HG02943 (cell line): ENCODE data around the gene SPATA33.
"Not testable (repeated sequence)": the region's sequence is repeated elsewhere in the genome, so short reads cannot be mapped to it uniquely, and the experiment has no call there.

Experiments used
- ATAC-seq: cut with Tn5 transposase; IDR thresholded peaks from one replicate; pipeline ENCODE4 v1.9.1; 2021; ENCODE audit warnings: mild to moderate bottlenecking, low read depth, moderate library complexity; ENCODE audit not compliant: unreplicated experiment

The SPATA33 gene

DNA sequence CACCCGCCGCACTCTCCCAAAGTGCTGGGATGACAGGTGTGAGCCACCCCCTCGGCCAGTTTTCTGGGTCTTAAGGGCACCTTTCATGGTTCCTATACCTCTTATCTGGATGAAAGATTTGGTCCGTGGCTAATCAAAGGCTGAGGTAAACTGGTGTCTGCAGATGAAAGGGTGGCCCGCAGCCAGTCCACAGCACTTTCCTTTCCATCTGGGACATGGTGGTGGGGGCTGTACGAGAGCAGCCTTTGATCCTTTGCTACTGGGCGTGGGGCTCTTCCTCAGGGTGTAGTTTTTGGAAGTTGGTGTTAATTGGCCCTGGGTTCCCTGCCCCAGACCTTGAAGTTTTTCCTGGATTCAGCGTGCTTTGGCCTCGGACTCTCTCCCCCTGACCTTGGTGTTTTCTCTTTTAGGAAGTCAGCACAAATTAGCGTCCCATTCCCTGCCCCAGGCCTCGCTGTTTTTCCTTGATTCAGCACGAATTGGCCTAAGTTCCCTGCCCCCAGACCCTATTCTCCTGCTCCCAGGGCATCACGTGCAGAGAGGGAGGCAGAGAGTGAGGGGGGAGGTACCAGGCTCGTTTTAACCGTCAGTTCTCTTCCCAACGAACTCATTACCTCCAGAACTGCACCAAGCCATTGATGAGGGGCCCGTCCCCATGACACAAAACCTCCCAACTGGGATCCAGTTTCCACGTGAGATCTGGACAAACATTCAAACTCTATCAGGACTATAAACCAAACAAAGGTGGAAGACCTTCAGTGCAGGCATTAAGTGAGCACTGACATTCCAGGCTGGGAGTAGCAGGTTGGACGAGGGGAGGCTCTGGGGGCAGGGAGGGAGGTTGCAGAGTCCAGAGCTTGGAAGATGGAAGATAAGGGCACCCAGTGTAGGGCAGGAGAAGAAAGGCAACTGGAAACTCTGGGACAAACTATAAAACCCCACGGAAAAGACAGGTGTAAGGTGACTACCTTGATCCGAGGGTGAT, 32.6 kb upstream of the SPATA33 start:
- ATAC-seq: no peak

- ATAC-seq: no peak
Measured at GRCh38 chr16:89629827-89630610, 27.6 kb upstream of the SPATA33 start.

DNA sequence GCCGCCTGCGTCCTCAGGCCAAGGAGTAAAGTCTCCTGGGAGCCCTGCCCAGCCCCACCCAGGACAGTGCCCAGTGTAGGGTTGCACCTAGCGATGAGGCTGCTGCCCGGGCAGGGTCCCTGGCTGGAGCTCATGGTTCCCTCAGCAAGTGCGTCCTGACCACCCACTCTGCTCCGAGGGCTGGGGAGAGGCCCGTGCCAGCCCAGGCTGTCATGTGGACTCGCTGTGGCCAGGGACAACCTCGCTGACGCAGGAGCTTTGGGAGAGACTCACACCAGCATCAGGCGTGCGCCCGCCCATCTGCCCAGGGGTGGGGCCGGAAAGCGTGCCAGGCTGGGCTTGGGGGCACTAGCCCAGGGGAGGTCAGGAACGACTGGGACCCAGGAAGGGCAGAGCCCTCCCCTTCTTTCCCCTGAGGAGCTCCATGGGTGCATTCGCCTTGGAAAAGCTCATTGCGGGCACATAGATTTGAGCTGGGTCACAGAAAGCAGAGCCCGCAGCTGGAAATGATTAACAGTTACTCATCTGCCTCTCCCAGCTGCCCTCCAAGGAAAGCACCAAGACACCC, 24.5 kb upstream of the SPATA33 start:
- no peak for ATAC-seq

GRCh38 chr16:89634463-89635385, 22.9 kb upstream of the SPATA33 start:
- ATAC-seq: not testable (repeated sequence)

GRCh38 chr16:89636663-89637062, 21.0 kb upstream of the SPATA33 start:
- ATAC-seq: no peak

DNA sequence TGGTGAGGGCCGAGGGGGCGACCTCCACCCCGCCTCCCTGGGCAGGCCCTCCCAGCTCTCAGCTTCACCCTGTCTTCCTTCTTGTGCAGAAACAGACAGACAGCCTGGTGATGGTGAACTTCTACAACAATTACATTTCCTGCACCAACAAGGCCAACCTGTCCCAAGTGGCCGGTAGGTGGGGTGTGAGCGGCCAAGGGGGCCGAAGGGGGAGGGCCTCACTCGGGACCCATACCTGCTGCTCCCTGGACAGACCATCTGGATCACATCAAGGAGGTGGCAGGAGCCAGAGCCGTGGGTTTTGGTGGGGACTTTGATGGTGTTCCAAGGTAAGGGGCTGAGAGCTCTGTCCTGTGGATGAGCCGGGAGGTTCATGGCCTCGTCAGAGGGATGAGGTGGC, 20.3 kb upstream of the SPATA33 start:
- ATAC-seq: no peak

GRCh38 chr16:89638455-89638854, 19.2 kb upstream of the SPATA33 start:
- ATAC-seq: no peak

GRCh38 chr16:89639385-89639784, 18.3 kb upstream of the SPATA33 start:
- no peak for ATAC-seq

GRCh38 chr16:89641458-89642119, 16.0 kb upstream of the SPATA33 start:
- ATAC-seq: no peak

- ATAC-seq: no peak
Measured at GRCh38 chr16:89642574-89642973, 15.1 kb upstream of the SPATA33 start.

GRCh38 chr16:89643769-89644300, 13.8 kb upstream of the SPATA33 start:
- ATAC-seq: no peak

DNA sequence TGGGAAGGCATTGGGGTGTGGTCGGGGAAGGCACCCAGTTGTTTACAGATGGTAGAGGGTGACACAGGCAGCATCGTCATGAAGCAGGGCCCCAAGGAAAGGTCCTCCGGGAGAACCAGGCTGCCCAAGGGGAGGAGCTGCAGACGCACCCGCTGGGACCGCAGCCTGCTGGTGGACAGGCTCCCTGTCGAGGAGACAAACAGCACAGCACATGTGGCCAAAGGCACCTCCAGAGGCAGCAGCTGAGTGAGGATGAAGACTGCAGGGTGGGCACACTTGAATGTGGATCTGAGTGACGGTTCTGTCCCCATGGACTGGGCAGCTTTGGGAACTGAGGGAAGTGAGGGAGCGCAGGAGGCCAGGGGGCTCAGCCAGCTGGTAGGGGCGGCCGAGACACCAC, 12.5 kb upstream of the SPATA33 start:
- no peak for ATAC-seq

GRCh38 chr16:89646270-89646669, 11.4 kb upstream of the SPATA33 start:
- ATAC-seq: no peak

GRCh38 chr16:89646906-89647305, 10.7 kb upstream of the SPATA33 start:
- no peak for ATAC-seq

DNA sequence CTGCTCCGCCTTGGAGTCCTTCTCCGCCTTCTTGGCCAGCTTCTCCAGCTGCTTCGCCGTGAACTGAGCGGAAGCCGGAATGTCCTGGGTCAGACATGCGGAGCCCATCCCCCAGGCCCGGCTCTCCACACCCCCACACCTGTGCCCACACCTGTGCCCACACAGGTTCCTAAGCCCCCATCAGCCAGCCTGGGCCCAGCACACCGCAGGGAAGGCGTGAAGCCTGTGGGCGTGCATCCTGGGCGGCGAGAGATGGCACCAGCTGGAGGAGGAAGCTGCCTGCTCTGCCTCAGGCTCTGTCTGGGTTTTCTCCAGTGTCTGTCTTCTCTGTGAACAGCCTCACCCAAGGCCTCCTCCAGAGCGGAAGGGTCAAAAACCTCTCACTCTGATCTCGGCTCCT, 6.1 kb upstream of the SPATA33 start:
- ATAC-seq: no peak

DNA sequence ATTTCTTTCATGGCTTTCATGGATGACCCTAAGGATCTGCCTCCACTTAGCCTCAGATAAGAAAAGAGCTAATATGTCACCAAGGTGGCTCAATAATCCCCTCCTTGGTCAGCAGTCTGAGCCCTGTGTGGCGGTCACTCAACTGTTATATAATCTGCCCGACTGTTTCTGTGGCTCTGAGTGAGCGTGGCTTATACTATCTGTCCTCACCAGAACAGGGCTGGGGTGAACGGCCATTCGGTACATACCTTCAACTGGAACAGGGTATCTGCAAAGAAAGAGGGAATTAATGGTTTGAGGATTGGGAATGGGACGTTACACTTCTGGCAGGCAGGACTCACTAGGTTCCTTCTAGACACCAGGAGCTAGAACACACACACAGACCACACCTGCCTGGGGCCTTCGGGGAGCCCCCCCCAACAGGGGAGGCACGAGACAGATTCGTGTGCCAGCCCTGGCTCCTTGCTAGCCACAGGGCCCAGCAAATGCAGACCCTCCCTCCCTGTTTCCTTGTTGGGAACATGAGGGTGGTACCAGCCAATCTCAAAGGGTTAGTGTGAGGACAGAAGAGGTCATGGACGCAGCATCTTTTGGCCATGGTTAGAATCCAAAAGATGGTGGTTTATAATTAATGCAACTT, 3.9 kb upstream of the SPATA33 start:
- ATAC-seq: no peak

DNA sequence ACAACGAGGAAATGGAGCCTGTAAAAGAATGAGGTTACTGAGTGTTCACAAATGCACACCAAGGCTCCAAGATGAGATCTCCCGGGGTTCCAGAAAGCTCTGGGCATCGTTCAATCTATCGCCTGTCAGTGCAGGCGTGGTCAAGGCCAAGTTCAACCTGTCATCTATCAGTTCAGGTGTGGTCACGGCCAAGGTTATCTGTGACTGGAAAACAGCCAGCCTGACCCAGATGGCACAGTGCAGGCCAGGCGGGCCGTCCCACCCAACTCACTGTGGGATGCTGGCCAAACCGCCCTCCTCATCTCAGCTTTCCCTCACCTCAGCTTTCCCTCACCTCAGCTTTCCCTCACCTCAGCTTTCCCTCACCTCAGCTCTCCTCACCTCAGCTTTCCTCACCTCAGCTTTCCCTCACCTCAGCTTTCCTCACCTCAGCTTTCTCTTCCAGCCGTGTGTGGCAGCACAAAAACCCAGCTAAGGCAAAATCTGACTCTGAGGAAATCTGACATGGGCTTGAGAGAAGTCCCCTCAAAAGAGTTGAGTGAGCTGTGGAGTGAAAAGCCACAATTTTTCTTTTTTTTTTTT, 2.5 kb upstream of the SPATA33 start:
- ATAC-seq: no peak

GRCh38 chr16:89656435-89657121, 1.1 kb upstream of the SPATA33 start:
- no peak for ATAC-seq
